T-helper 2 cell (primary cell): ENCODE measurements around the gene RPP38.

Experiments used
- DNase-seq, 5 experiments: peaks; one replicate each; pipeline versions ENCODE4 v3.0.0 to v3.0.0-alpha.2; 2012 to 2022

Gene RPP38

DNA sequence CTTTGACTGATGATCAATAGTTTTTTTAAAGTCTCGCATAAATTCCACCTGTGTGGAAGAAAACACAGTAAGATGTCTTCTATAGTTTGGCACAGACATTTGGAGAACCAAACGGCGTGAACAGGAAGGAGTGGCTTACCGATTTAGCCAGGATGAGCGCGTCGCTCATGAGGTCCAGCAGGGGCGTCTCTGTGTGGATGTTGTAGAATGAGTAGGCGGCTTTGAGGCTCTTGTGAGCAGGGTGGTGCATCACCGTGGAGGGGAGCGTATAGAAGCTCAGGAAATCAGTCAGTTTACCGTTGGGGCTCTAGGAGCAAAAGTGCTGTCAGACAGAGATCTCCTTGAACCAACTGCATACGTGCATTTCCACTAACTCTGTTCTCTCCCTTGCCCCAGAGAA lies 15.5 kb downstream of the RPP38 start:
- peak in 1 of 5 experiments; percentile 79 for DNase-seq

DNA sequence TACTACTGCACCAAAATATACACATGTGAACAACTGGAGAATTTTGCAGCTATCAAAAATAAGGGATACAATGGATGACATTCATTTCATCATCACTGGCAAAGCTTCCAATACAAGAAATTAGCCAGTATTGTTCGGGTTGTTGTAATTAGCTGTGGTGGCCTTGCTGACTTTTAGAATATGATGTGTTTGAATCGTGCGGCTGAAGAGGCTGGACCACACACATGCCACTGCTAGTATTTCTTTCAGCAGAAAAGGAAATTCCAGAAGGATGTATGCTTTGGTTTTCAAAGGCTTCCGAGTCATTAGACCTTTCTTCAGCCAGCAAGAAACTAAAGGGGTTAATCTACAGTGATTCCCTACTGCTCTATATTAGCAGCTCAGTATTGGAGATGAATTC lies 16.6 kb downstream of the RPP38 start:
- DNase-seq: no peak

DNA sequence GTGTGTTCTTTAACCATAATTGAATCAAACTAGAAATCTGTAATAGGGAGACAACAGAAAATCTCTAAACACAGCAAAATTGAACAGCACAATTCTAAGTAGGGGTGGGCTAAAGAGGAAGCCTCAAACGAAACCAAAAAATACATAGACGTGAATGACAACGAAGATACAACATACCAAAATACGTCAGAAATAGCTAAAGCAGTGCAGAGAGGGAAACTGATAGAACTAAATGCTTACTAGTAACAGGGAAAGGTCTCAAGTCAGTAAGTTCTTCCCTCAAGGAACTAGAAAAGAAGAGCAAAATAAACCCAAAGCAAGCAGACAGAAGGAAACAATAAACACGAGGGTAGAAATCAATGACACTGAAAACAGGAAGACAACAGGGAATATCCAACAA lies 19.1 kb downstream of the RPP38 start:
- DNase-seq: no peak

DNA sequence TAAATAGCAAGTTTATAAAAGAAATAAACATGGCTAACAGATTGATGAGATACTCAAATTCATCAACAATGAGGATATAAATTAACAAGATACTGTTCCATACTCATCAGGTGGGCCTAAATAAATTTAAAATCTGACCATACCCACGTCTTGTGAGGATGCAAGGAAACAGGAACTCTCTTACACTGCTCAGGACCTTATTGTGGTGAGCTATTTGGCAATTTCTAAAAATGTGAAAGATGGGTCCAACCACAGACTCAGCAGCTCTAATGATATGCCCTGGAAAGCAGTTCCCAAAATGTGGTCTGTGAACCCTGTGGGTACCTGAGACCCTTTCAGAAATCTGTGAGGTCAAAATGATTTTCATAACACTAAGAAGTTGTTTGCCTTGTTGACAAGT lies 21.5 kb downstream of the RPP38 start:
- no peak for DNase-seq

DNA sequence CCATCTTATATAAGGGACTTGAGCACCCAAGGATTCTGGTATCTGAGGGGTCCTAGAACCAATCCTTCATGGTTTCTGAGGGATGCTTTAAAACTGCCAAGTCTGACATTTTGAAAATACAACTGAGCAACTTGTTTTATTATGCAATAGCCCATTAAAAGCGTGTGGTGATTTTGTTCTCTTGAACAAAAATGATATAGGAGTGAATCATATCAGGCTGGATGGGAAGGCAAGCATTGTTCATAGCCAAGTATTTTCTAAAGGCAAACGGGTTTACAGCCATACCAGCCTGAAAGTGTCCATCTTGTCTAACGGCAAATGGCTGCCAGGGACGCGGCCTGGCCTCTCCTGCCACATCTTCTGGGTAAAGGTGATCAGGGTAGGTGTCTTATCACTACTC lies 23.4 kb downstream of the RPP38 start:
- no peak for DNase-seq

DNA sequence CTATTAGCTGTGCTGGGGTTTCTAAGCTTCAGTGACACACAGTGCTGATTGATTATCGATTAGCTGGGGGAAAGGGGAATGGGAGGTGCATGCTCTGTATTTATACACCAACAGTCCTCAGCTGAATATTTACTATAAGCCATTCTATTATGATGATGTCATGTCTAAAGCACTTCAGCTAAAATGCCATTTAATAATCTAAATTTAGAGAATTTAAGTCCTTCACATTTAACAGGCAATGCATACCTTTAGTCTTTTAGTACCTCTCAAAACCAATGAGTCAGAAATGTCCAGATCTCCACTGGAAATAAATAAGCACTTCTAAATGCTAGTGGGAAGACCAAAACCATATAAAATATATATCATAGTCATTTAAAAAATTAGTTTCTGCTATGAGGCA lies 24.6 kb downstream of the RPP38 start:
- DNase-seq: no peak

DNA sequence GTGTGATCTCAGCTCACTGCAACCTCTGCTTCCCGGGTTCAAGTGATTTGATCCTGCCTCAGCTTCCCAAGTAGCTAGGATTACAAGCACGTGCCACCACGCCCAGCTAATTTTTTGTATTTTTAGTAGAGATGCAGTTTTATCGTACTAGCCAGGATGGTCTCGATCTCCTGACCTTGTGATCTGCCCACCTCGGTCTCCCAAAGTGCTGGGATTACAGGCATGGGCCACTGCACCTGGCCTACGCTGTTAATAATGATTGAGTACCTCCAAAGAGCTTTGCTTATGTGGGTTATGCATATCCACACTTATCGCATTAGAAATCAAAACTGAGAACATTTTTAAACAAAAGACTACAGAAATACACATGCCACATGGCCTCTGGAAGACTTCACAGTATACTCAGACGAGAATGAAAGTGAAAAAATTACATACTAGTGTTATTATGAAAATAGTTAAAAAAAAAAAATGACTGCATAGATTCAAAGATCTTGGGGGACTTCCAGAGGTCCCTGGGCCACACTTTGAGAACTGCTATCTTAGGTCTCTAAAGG lies 25.4 kb downstream of the RPP38 start:
- peak in 1 of 5 experiments; percentile 87 for DNase-seq

DNA sequence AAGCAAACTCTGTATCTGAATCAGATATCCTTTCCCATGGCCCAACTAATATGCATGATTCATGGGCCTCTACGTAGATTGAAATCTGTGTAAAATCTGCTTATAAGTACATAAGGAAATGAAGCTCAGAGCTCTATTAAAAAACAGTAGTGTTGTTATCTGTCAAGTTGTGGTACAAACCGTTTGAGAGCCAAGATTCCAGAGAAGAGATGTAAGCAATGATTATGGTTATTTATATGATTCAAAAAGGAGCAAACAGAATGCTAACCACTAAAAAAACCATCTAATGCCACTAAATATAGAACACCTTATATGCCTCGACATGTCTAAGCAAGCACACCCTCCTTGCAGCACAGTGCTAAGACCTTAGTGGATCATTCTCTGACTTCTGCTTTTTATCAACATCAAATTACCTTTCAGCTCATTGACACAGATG lies 26.6 kb downstream of the RPP38 start:
- peak in 1 of 5 experiments; percentile 98 for DNase-seq

DNA sequence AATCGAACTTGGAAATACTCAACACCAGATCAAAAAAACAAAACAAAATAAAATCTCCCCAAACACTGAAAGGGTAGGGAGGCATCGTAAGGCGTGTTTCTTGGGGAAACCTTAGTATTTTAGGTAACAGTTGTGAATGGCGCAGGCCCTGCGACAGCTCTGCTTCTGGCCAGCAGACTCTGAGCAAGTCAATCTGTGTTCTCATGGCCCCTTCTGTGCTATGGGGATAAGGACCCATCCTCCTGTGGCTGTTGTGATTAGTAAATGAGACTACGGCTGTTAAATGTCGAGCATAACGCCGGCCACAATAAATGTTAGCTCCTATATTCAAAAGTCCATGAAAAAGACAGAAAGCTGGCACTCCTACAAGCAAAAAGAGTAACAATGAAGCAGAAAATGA lies 27.0 kb downstream of the RPP38 start:
- no peak for DNase-seq

DNA sequence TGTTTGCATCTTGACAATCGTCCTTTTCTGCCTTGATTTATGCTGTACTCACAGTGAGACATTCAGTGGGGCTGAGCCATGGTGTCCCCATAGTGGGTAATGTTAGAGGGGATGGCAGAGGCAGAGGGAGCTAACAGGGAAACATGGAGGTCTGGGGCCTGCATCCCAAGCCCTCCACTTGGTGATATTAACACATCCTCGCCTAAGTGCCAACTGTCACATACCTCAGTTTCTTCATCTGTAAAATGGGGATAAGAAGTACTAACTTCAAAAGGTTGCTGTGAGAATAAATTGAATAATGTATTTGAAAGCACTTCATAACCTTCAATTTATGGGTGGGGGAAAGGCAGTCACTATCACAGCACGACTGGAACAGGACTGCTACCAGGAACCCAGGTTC lies 27.8 kb downstream of the RPP38 start:
- DNase-seq: no peak

DNA sequence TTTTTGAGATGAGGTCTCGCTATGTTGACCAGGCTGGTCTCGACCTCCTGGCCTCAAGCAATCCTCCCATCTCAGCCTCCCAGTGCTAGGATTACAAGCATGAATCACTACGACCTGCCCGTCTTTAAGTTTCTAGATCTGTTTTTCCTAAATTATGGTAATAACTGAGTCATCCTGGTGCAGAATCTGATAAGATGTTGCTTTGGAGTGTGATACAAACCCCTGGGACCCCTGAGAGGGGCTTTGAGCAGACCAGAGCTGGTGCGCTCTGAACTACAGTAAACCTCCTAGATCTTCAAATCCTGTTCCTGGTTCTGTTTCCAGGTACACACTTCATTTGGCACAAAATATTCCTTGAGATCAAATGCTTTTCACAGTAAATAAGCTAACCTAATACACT lies 34.2 kb downstream of the RPP38 start:
- DNase-seq: no peak

DNA sequence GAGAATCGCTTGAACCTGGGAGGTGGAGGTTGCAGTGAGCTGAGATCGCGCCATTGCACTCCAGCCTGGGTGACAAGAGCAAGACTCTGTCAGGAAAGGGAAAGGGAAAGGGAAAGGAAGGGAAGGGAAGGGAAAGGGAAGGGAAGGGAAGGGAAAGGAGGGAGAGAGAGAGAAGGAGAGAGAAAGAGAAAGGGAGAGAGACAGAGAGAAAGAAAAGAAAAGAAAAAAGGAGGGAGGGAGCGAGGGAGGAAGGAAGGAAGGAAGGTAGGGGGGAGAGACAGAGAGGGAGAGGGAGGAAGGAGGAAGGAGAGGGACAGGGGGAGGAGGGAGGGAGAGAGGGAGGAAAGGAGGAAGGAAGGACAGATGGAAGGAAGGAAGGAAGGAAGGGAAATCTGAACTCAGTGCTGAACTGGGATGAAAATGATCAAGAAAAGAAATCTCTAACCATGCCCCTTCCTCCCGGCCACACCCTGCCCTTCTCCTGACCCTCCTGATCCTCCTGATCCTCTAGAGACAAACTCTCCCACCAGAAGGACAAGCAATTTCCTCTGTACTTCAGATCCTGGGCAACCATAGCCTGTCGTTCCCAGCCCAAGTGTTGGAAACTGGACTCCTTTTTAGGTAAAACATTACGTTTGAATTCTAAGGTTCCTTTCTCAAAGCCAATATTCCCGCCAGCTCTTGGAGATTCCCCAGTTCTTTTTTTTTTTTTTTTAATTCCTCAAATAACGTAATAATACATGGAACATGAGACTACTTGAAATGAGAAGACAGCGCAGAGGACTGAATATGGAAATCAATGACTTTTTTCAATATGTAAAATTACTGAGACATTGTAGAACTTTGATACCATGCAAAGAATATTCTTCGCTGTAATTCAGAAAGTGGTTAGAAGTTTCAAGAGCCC lies 39.2 kb downstream of the RPP38 start:
- DNase-seq: no peak

DNA sequence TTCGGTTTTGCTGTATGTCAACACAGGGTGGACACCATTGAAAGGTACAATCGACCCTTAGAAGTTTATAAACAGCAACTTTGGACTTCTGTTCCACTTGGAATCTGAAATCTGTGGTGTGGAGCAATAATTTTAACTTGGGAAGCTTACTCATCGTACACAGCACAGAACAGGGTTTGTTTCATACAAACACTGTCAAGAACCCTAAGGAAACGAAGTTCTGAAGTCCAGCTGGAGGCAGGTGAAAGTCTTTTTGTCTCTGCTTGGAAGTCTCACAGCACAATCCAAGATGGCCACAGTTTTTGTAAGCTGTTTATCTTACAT lies 39.8 kb downstream of the RPP38 start:
- no peak for DNase-seq

DNA sequence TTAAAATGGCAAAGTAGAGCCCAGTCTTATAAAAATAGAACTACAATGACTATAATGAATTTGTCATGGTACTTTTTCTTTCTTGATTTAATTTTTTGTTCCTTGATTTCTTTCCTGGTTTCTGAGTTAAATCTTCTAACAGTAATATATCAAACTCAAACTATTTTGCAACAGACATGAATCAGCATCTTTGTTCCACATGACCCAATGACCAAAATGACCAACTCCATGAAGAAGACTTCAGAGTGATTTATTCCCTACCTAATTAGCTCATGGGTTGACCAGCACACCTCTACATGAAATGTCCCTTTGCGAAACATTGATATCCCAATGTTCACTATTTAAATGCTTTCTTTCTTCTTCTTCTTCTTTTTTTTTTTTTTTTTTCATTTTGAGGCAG lies 40.5 kb downstream of the RPP38 start:
- no peak for DNase-seq

DNA sequence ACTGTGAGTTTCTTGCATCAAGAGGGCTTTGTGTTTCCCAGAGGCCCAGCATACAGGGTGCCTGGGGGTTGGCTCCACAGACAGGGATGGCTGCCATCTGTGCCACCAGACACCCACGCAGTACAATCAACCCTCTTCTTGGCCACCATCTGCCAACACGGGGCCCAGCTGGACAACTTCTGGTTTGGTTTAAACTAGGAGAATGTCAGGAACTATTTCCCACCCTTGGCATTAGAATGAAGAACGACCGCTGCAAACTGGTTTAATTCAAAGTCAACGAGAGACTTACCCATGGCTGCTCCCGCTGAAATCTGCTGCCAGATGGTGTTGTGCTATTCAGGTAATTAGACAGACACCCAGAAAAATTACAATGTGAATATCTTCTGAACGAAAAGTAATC lies 43.5 kb downstream of the RPP38 start:
- DNase-seq: no peak

DNA sequence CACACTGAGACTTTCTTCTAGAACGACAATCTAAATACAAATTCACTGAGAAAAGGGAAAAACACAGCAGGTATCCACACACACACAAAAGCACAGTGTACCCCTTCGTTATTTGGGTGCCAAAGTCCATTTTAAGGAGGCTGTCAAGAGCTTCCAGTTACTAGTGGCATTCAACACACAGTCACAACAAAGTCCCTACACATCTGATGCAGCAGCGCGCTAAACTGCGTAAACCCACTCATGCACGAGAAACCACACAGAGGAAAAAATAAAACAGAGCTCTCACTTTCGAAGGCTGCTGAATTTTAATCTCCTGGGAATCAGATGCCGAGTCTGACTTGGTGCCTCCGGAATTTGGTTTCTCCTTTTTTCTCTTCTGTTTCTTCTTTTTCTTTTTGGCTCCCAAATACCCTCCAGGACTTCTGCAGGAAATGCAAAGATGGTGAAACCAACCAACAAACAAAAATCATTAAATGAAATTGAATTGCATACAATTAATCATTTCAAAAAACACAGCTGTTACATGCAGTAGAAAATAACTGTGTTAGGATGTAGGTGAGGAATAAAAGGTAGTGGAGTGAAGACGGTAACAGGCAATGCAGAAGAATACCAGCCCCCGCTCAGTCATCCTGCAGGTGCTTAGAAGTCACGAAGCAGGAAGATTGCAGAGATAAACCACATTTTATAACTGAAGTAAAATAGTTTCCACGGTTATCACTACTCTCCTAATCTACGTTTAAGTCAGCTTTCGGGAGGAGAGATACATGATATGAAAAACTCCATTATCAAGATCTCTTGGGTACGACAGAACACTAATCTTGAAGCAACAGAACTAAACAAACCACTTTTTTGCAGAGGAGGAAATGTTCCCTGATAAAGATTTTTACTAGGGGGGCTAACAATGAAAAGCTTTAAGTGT lies 44.2 kb downstream of the RPP38 start:
- peak in 1 of 5 experiments; percentile 78 for DNase-seq

DNA sequence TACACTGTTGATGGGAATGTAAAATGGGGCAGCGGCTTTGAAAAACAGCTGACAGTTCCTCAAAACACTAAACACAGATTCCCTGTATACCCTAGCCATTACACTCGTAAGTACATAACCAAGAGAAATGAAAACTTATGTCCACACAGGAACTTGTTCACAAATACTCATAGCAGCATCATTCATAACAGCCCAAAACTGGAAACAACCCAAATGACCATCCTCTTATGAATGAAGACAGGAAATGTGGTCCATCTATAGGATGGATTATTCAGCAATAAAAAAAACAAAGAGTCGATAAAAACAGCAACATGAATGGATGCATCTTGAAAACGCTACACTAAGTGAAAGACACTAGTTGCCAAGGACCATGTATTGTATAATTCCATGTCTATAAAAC lies 47.6 kb downstream of the RPP38 start:
- DNase-seq: no peak

DNA sequence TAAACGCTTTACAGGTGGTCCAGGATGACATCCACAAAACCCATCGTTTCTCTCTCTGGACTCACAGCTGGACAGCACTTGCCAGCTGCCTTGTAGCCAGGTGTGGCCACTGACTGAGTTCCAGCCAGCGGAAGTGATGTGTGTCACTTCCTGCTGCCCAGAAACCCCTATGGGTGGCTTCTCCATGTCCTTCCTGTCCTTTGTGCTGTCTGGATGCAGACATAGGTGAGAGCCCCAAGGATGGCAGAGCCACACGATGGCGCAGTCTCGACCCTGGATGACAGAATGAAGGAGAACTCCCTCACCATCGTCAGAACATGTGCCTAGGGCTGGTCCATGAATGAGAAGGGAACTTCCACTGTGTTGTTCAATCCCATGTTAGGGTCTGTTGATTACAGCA lies 49.2 kb downstream of the RPP38 start:
- DNase-seq: no peak

DNA sequence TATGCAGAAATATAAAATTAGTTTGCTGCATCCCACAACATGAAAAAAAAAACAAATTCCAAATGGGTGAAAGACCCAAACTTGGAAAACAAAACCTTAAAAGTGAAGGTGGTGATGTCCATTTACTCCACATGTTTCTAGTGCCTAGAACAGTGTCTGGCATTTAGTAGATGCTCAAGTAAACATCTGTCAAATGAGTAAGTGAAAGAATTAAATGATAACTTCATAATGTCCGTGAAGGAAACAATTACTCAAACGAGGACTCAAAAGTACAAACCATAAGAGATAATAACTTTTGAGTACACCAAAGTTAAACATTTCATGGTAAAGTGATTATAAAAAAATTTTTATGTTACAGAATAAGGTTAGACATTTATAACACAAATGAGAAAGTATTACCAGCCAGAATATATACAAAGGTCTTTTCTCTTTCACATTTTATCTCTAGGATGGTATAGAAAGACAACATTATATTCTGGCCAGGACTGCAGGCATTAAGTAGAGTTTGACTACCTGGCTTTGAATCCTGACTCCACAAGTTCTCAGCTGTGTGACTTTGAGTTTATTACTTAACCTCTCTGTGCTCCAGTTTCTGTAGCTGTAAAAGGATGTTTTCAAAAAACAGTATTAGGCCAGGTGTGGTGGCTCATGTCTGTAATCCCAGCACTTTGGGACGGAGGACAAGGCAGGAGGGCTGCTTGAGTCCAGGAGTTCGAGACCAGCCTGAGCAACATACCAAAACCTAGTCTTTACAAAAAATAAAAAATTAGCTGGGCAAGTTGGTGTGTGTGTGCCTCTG lies 50.6 kb downstream of the RPP38 start:
- DNase-seq: peak in 1 of 5 experiments; percentile 44

DNA sequence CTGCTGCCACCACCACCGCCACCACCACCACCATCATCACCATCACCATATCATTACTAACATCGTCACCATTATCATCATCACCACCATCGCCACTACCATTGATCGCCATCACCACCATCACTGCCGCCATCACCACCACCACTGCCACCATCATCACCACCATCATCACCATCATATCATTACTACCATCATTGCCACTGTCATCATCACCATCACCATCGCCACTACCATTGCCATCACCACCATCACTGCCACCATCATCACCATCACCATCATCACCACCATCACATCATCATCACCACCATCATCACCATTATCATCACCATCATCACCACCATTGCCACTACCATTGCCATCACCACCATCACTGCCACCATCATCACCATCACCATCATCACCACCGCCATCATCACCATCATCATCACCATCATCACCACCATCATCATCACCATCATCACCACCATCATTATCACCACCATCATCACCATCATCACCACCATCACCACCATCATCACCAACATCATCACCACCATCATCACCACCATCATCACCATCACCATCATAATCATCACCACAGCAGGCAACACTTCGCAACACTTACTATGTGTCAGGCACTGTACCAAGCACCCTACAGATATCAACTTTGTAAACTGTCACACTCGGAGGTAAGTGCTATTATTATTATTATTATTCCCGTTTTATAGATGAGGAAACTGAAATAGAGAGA lies 52.1 kb downstream of the RPP38 start:
- peak in 1 of 5 experiments; percentile 25 for DNase-seq

DNA sequence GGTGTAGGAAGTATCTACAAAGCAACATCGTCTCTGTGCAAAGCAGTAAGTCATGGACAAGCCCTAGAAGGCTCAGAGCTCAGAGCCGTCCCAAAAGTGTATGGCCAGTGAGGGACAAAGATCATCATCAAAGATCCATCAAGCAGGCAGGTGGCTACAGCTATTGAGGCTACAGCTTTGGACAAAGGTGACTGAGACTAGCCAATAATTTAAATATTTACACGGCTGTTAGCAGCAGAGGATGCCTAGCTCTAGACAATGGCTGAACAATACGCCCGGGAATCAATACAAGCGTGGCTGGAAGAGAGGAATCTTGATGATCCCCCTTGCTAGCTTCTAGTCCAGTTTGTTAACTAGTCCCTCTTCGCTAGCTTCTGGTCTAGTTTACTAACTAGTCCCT lies 53.4 kb downstream of the RPP38 start:
- no peak for DNase-seq

DNA sequence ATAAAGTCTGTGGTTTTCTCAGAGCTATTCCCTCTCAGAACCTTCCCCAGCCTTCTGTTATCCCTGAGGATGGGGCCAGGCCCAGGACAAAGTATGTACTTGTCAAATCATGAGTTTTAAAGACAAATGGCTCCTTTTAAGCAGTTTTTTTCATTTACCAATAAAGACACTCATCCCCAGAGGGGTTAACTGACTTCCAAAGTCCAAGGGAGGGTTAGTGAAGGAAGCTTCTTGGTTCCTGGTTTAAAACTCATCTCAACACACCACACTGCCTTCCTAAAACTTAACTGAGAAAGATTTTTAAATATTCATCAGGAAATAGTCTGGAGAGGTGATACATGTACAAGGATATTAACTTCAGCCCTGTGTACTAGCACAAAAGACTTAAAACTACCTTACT lies 55.4 kb downstream of the RPP38 start:
- no peak for DNase-seq
